Naive thymus-derived CD8-positive, alpha-beta T cell (primary cell): ENCODE results near the gene NIPAL3. TPM values are rescaled to one million over a fixed set of nuclear protein-coding genes. Genes with fewer than 3 reads are reported as not detected.

Experiments
- ATAC-seq, 2 donors: fragments of 150-1000 bp; cut with Tn5 transposase in 1 of 2; sonication (Bioruptor Pico), chemical (Tn5 transposase) in 1 of 2; 1 replicate in 1 of 2; 2 replicates in 1 of 2; pipeline ENCODE4 v1.10.0; 2021; ENCODE audit warnings: mild to moderate bottlenecking in 2 of 2, moderate library complexity in 2 of 2
- POLR2A ChIA-PET: fragments of 350-600 bp; sonication (Branson Sonifier 250); formaldehyde crosslinking; loops from one replicate; lab custom pipeline; 2021; ENCODE audit warnings: antibody characterized with exemption; lab: Charles Lee
- DNase-seq, 10 donors: peaks; one replicate each; pipeline versions ENCODE4 v3.0.0 to v3.0.0-alpha.2; 2020 to 2022
- H3K27ac Mint-ChIP-seq, 10 donors: one replicate each; pipeline ENCODE4 v1.8.0; 2020 to 2022; ENCODE audit warnings: mild to moderate bottlenecking in 10 of 10, mixed read lengths in 10 of 10, moderate library complexity in 4 of 10, inconsistent platforms in 1 of 10
- H3K27me3 Mint-ChIP-seq, 5 donors: one replicate each; pipeline ENCODE4 v1.8.0; 2021 to 2022; ENCODE audit warnings: mixed read lengths in 5 of 5
- H3K36me3 Mint-ChIP-seq, 3 donors: one replicate each; pipeline ENCODE4 v1.8.0; 2020 to 2022; ENCODE audit warnings: mixed read lengths in 3 of 3, mild to moderate bottlenecking in 2 of 3, inconsistent platforms in 1 of 3
- H3K4me1 Mint-ChIP-seq, 4 donors: one replicate each; pipeline ENCODE4 v1.8.0; 2021 to 2022; ENCODE audit warnings: mixed read lengths in 4 of 4
- H3K4me3 Mint-ChIP-seq, 10 donors: one replicate each; pipeline ENCODE4 v1.8.0; 2020 to 2022; ENCODE audit warnings: mild to moderate bottlenecking in 10 of 10, mixed read lengths in 10 of 10, moderate library complexity in 6 of 10, inconsistent platforms in 1 of 10
- H3K9me3 Mint-ChIP-seq, 9 donors: one replicate each; pipeline ENCODE4 v1.8.0; 2020 to 2022; ENCODE audit warnings: mixed read lengths in 9 of 9, mild to moderate bottlenecking in 3 of 9, inconsistent platforms in 1 of 9, moderate library complexity in 1 of 9
- polyA plus RNA-seq, 3 donors: library from polyadenylated mRNA; unstranded; fragments of 300-500 nt; fragmentation: Illumina TruSeq; gene quantifications; one replicate each; pipeline ENCODE4 v1.2.3, GENCODE V29; 2021
- total RNA-seq, 8 experiments: library from RNA in 2 of 8; stranded (reverse) in 2 of 8; gene quantifications; one replicate each; pipeline ENCODE4 v1.2.3 and lab custom pipeline; 2021 to 2026

NIPAL3 gene
- total RNA-seq = 10 to 100 TPM; 58.3 to 59.3 TPM
- polyA plus RNA-seq = 10 to 100 TPM; 57.5 to 90.4 (median 89.5) TPM
- 40.8 to 107 (median 84.5) reads per million in 6 experiments for total RNA-seq (lab: John Stamatoyannopoulos, UW)

GRCh38 chr1:24415334-24415909, at the start of gene NIPAL3:
Gene NIPAL3, plus strand, starts transcription at chr1:24415802. Its CDS starts 3,746 bp downstream, at chr1:24419548.
- Mint-ChIP-seq H3K9me3 (no peaks in the 10 kb centered on the region), H3K36me3 (peaks cover 0 to 23% (median 11%) of the 10 kb centered on the region in 3 donors), H3K27ac (peak within 1 kb of the TSS; percentile 86 to 98 (median 95)), H3K27me3 (no peaks in the 10 kb centered on the region), H3K4me1 (peaks cover 38 to 88% (median 72%) of the 10 kb centered on the region in 4 donors), H3K4me3 (peak within 1 kb of the TSS; percentile 92 to 100 (median 98))
- POLR2A ChIA-PET = interaction anchor here (0.6 to 7.9 kb wide), 21 partner anchors 12 to 227 kb away, joined by 3 to 183 read pairs (median 4); partner anchors contain the start of genes RCAN3 and SRRM1
- peak; percentile 91 to 99 (median 97) for DNase-seq
- ATAC-seq = peak; percentile 93

DNA sequence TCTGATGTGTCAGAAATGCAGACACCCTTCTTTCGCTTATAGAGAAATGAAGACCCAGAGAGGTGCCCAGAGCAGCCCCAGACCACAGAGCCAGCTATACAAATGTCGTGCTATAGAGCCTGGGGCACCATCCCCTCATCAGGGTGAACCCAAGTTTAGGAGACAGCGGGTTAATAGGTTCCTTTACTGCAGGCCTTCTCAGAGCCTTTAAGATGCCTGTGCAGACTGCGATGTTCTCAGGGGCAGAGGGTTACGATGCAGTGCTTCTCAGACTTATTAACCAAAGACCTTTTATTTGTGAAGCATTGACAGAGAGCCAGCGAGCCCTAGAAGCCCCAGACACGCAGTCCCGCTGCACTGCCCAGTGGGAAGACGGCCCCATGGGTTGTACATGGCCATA, 48.9 kb upstream of the NIPAL3 start:
- H3K4me3 Mint-ChIP-seq = no peak overlapping the region
- peaks cover 0 to 23% (median 11%) of the 10 kb centered on the region in 3 donors for H3K36me3 Mint-ChIP-seq
- ATAC-seq (no peak), DNase-seq (no peak)
- H3K27ac Mint-ChIP-seq = no peak overlapping the region
- no peaks in the 10 kb centered on the region for H3K27me3 Mint-ChIP-seq
- POLR2A ChIA-PET = no interaction called here
- H3K4me1 Mint-ChIP-seq = peaks cover 0 to 2% (median 0%) of the 10 kb centered on the region in 4 donors
- H3K9me3 Mint-ChIP-seq = no peaks in the 10 kb centered on the region

- peaks cover 0 to 23% (median 10%) of the 10 kb centered on the region in 3 donors for H3K36me3 Mint-ChIP-seq
- POLR2A ChIA-PET = no interaction called here
- ATAC-seq (no peak), DNase-seq (no peak)
- no peak overlapping the region for H3K4me3 Mint-ChIP-seq
- peaks cover 0 to 14% (median 1%) of the 10 kb centered on the region in 4 donors for H3K4me1 Mint-ChIP-seq
- no peaks in the 10 kb centered on the region for H3K9me3 Mint-ChIP-seq
- H3K27me3 Mint-ChIP-seq = no peaks in the 10 kb centered on the region
- no peak overlapping the region for H3K27ac Mint-ChIP-seq
Measured at GRCh38 chr1:24369199-24369598, 46.4 kb upstream of the NIPAL3 start.

DNA sequence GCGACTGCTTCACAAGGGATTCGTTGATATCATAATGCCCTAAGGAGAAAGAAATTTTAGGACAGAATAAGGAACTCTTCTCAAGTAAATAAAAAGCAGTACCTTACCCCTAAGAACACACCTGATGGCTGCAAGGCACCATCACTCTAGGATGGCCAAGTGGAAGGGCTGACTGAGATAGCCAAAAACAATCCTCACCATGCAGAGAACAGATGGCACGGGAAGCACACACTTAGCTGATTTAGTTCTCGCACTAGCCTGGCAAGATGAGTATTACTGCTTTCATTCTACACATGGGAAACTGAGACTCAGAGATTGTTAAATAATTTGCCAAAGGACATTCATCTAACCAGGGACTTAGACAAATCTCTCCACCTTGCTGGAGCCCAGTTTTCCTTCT, 45.8 kb upstream of the NIPAL3 start:
- Mint-ChIP-seq H3K4me1 (peaks cover 0 to 14% (median 1%) of the 10 kb centered on the region in 4 donors), H3K27me3 (no peaks in the 10 kb centered on the region), H3K9me3 (no peaks in the 10 kb centered on the region), H3K27ac (no peak overlapping the region), H3K4me3 (no peak overlapping the region), H3K36me3 (peaks cover 0 to 27% (median 10%) of the 10 kb centered on the region in 3 donors)
- ATAC-seq (no peak), DNase-seq (no peak)
- POLR2A ChIA-PET = no interaction called here

GRCh38 chr1:24373044-24373443, 42.6 kb upstream of the NIPAL3 start:
- no peak for ATAC-seq
- Mint-ChIP-seq H3K27ac (no peak overlapping the region), H3K4me3 (no peak overlapping the region), H3K9me3 (no peaks in the 10 kb centered on the region), H3K27me3 (no peaks in the 10 kb centered on the region), H3K36me3 (peaks cover 0 to 21% (median 10%) of the 10 kb centered on the region in 3 donors), H3K4me1 (peaks cover 0 to 13% (median 1%) of the 10 kb centered on the region in 4 donors)
- POLR2A ChIA-PET = no interaction called here
- DNase-seq = peak in 1 of 10 donors; percentile 16

GRCh38 chr1:24373710-24374109, 41.9 kb upstream of the NIPAL3 start:
- peaks cover 0 to 13% (median 1%) of the 10 kb centered on the region in 4 donors for H3K4me1 Mint-ChIP-seq
- peaks cover under 1 to 23% (median 10%) of the 10 kb centered on the region in 3 donors for H3K36me3 Mint-ChIP-seq
- POLR2A ChIA-PET = interaction anchor here (0.6 kb wide), 1 partner anchor 645 kb away, joined by 4 read pairs; no protein-coding TSS in a partner anchor
- no peak overlapping the region for H3K27ac Mint-ChIP-seq
- no peak for ATAC-seq
- DNase-seq = peak in 1 of 10 donors; percentile 3
- H3K27me3 Mint-ChIP-seq = no peaks in the 10 kb centered on the region
- no peak overlapping the region for H3K4me3 Mint-ChIP-seq
- H3K9me3 Mint-ChIP-seq = no peaks in the 10 kb centered on the region

GRCh38 chr1:24374891-24375786, 40.5 kb upstream of the NIPAL3 start:
- ATAC-seq = no peak
- Mint-ChIP-seq H3K36me3 (peaks cover 9 to 35% (median 9%) of the 10 kb centered on the region in 3 donors), H3K27ac (peak overlapping the region in 2 of 10 donors; percentile 53 to 56), H3K27me3 (no peaks in the 10 kb centered on the region), H3K4me1 (peaks cover 0 to 13% (median 1%) of the 10 kb centered on the region in 4 donors), H3K9me3 (no peaks in the 10 kb centered on the region), H3K4me3 (no peak overlapping the region)
- DNase-seq = peak in 1 of 10 donors; percentile 4
- POLR2A ChIA-PET = no interaction called here

DNA sequence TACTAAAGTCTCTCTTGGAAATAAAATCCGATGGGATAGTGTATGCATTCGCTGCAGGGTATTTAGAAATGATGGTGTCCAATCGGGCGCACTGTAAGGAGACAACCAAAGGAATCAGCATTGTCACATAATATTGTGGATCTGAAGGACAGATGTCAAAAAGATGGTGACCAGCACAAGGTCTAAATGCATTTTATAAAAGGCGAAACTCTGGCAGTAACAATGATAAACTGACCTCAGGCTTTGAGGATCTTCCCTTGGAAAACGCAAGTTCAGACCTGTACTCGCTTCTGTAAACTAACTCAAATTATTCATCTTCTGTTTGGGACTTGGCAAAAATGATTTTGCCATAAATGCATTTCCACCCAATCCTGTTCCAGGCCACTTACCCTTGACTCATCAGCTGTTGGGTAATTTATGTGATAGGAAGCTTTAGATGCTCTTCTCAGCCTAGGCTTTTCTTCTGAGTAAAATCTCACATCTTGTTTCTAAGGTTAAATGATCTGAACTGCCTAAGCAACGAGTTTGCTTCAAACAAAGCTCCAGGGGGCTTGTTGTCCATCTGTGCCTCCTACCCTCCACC, 35.8 kb upstream of the NIPAL3 start:
- no peak overlapping the region for H3K4me3 Mint-ChIP-seq
- no peak for ATAC-seq
- H3K4me1 Mint-ChIP-seq = peaks cover 0 to 7% (median 0%) of the 10 kb centered on the region in 4 donors
- H3K27me3 Mint-ChIP-seq = no peaks in the 10 kb centered on the region
- H3K27ac Mint-ChIP-seq = no peak overlapping the region
- POLR2A ChIA-PET = no interaction called here
- no peaks in the 10 kb centered on the region for H3K9me3 Mint-ChIP-seq
- DNase-seq = peak in 1 of 10 donors; percentile 23
- peaks cover 9 to 48% (median 21%) of the 10 kb centered on the region in 3 donors for H3K36me3 Mint-ChIP-seq

- Mint-ChIP-seq H3K4me1 (peaks cover 0 to 11% (median under 1%) of the 10 kb centered on the region in 4 donors), H3K4me3 (no peak overlapping the region), H3K36me3 (peaks cover 9 to 43% (median 21%) of the 10 kb centered on the region in 3 donors), H3K27me3 (no peaks in the 10 kb centered on the region), H3K9me3 (no peaks in the 10 kb centered on the region), H3K27ac (no peak overlapping the region)
- POLR2A ChIA-PET = no interaction called here
- ATAC-seq (no peak), DNase-seq (no peak)
Measured at GRCh38 chr1:24380508-24380907, 35.1 kb upstream of the NIPAL3 start.

DNA sequence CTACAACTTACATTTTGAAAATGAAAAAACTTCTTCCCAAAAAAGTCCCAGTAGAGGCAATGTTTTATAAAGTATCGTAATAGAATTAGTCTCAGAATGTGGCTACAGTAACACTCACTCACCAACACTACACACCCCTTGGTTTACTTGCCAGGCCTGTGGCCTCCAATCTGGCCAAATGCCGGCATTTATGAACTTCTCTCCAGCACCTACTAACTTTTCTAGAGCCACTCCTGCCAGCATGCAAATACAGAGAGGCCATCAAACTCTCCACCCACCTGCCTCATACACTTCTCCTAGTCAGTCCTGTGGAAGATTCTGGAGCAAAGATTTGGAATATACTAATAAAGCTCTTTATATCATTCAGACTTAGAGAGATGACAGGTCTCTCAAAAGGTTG, 34.3 kb upstream of the NIPAL3 start:
- Mint-ChIP-seq H3K4me3 (no peak overlapping the region), H3K9me3 (no peaks in the 10 kb centered on the region), H3K4me1 (peaks cover 0 to 15% (median under 1%) of the 10 kb centered on the region in 4 donors), H3K27ac (no peak overlapping the region), H3K36me3 (peaks cover 9 to 43% (median 20%) of the 10 kb centered on the region in 3 donors), H3K27me3 (no peaks in the 10 kb centered on the region)
- DNase-seq = peak in 1 of 10 donors; percentile 10
- POLR2A ChIA-PET = no interaction called here
- no peak for ATAC-seq

DNA sequence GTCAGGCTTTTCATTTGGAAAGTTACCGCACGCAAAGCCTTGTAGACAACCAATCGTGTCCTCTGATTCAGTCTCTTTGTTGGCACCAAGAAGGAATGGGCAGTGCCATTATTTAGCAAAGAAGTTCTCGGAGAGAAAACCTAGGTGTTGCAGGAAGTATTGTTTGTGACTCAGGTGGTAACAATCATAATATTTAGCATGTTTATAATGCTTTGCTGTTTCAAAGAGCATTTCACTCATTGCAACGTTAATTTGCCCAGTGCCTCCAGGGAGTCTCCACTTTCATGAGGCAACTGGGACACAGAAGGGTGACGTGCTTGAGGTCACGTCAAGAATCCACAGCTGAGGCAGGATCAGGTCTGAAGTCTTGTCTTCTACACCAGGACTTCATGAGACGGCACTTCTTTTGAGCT, 33.4 kb upstream of the NIPAL3 start:
- DNase-seq (no peak), ATAC-seq (no peak)
- POLR2A ChIA-PET = interaction anchor here (0.6 kb wide), 1 partner anchor 184 kb away, joined by 5 read pairs; no protein-coding TSS in a partner anchor
- Mint-ChIP-seq H3K36me3 (peaks cover 9 to 43% (median 20%) of the 10 kb centered on the region in 3 donors), H3K9me3 (no peaks in the 10 kb centered on the region), H3K4me1 (peaks cover 0 to 15% (median 2%) of the 10 kb centered on the region in 4 donors), H3K27me3 (no peaks in the 10 kb centered on the region), H3K4me3 (no peak overlapping the region), H3K27ac (no peak overlapping the region)

GRCh38 chr1:24383381-24383940, 32.1 kb upstream of the NIPAL3 start:
- Mint-ChIP-seq H3K27ac (peak overlapping the region in 1 of 10 donors; percentile 15), H3K9me3 (no peaks in the 10 kb centered on the region), H3K27me3 (no peaks in the 10 kb centered on the region), H3K4me3 (no peak overlapping the region), H3K36me3 (peaks cover 9 to 41% (median 17%) of the 10 kb centered on the region in 3 donors), H3K4me1 (peaks cover 0 to 15% (median 2%) of the 10 kb centered on the region in 4 donors)
- POLR2A ChIA-PET = no interaction called here
- ATAC-seq (no peak), DNase-seq (peak in 1 of 10 donors; percentile 8)
